IPS DF 6.9 (cell line): ENCODE data around the gene ZDHHC6.
"Not testable (repeated sequence)": the region's sequence is repeated elsewhere in the genome, so short reads cannot be mapped to it uniquely, and the experiment has no call there.

ENCODE experiments used
- DNase-seq: peaks from one replicate; pipeline ENCODE4 v3.0.0-alpha.2; 2013; ENCODE audit warnings: low read depth, low spot score
- H3K27ac ChIP-seq: one replicate; pipeline ENCODE4 v1.5.1; 2013; ENCODE audit warnings: low read length, control low read depth
- H3K27me3 ChIP-seq: 2 replicates; pipeline ENCODE4 v1.6.1; 2013; ENCODE audit warnings: mild to moderate bottlenecking, low read length; ENCODE audit not compliant: control insufficient read depth, insufficient read depth
- H3K36me3 ChIP-seq: 2 replicates; pipeline ENCODE4 v1.6.1; 2013; ENCODE audit warnings: low read length; ENCODE audit not compliant: control insufficient read depth, insufficient read depth
- H3K4me1 ChIP-seq: 2 replicates; pipeline ENCODE4 v1.6.1; 2013; ENCODE audit warnings: low read length; ENCODE audit not compliant: control insufficient read depth, insufficient read depth
- H3K4me3 ChIP-seq: 2 replicates; pipeline ENCODE4 v1.5.1; 2013; ENCODE audit warnings: mild to moderate bottlenecking, low read length
- H3K9me3 ChIP-seq: 2 replicates; pipeline ENCODE4 v1.6.1; 2013; ENCODE audit warnings: low read length, inconsistent platforms; ENCODE audit not compliant: control insufficient read depth, insufficient read depth
- WGBS: extraction: QIAGEN DNeasy Blood & Tissue Kit; methylation state at CpG from one replicate; pipeline ENCODE4 v1.1.7; 2013; ENCODE audit warnings: mixed read lengths, missing lambda C conversion rate; ENCODE audit not compliant: insufficient read length, insufficient coverage; 5-methylcytosine and 5-hydroxymethylcytosine counted together

Gene ZDHHC6

DNA sequence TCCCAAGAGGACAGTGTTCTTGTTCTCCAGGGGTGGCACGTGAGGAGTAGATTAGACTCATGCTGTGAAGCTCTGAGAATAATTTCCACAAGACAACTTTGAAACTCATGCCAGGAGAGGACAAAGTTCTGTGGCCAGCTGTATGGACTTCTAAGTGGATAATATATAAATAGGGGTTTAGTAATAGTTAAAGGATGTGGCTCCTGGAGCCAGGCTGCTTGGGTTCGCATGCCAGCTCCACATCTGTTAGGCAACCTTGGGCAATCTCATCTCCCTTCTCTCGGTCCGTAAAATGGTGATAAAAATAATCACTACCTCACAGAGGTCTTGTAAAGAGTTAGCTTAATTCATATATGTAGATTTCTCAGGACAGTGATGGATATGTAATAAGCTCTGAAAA lies 37.0 kb downstream of the ZDHHC6 start:
- Histone ChIP-seq H3K4me3 (no peak overlapping the region), H3K27ac (no peak overlapping the region), H3K9me3 (no peaks in the 10 kb centered on the region), H3K4me1 (no peaks in the 10 kb centered on the region), H3K36me3 (no peaks in the 10 kb centered on the region), H3K27me3 (no peaks in the 10 kb centered on the region)
- WGBS, result no CpG with 5 or more reads among the region's 4 CpGs
- no peak for DNase-seq

DNA sequence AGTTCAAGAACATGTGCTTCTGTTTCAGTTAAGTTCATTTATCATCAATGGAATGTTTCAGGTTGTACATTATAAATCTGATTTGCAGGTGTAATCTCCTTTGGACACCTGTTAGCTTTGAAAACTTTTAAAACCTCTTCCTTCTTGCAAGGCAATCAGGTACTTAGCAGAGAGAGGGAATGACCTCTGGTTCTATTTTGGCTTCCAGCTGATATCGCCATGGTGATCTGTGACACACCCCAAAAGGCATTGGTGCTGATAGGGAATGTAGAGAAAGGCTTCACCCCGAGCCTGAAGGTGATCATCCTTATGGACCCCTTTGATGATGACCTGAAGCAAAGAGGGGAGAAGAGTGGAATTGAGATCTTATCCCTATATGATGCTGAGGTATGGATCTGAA lies 37.4 kb downstream of the ZDHHC6 start:
- H3K4me3 ChIP-seq, result no peak overlapping the region
- no peaks in the 10 kb centered on the region for H3K27me3 ChIP-seq
- H3K4me1 ChIP-seq, result no peaks in the 10 kb centered on the region
- no CpG with 5 or more reads among the region's 2 CpGs for WGBS
- no peak for DNase-seq
- H3K27ac ChIP-seq, result no peak overlapping the region
- no peaks in the 10 kb centered on the region for H3K36me3 ChIP-seq
- H3K9me3 ChIP-seq, result no peaks in the 10 kb centered on the region

DNA sequence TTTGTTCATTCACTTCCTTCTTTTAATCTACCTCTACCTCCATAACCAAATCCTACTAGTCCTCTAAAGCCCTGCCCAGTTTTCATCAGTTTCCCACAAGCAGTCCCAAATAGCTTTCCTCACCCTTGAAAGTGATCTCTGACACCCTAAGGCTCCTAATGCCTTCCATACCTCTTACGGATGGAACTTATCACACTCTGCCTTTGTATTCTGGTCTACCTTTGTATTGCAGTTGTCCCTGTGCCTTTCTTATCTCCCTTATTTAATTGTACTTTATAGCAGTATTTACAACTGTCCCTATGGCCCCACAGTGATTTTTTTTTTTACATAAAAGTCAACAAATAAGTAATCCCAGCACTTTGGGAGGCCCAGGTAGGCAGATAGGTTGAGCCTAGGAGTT lies 39.0 kb downstream of the ZDHHC6 start:
- Histone ChIP-seq H3K36me3 (no peaks in the 10 kb centered on the region), H3K27me3 (no peaks in the 10 kb centered on the region), H3K27ac (no peak overlapping the region), H3K9me3 (no peaks in the 10 kb centered on the region), H3K4me3 (no peak overlapping the region), H3K4me1 (no peaks in the 10 kb centered on the region)
- WGBS, result no CpG with 5 or more reads among the region's 1 CpG
- DNase-seq, result no peak

DNA sequence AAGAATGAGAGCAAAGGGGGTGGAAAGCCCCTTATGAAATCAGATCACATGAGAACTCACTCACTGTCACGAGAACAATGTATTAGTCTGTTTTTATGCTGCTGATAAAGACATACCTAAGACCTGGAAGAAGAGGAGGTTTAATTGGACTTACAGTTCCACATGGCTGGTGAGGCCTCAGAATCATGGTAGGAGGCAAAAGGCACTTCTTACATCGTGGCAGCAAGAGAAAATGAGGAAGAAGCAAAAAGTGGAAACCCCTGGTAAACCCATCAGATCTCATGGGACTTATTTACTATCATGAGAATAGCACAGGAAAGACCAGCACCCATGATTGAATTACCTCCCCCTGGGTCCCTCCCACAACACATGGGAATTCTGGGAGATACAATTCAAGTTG lies 39.9 kb downstream of the ZDHHC6 start:
- not testable (repeated sequence) for DNase-seq, H3K4me1 ChIP-seq

GRCh38 chr10:112404617-112405016 lies 42.1 kb downstream of the ZDHHC6 start:
- no peaks in the 10 kb centered on the region for H3K9me3 ChIP-seq
- H3K27ac ChIP-seq, result no peak overlapping the region
- H3K36me3 ChIP-seq, result no peaks in the 10 kb centered on the region
- no peak overlapping the region for H3K4me3 ChIP-seq
- no peak for DNase-seq
- no peaks in the 10 kb centered on the region for H3K4me1 ChIP-seq
- H3K27me3 ChIP-seq, result no peaks in the 10 kb centered on the region
- no CpG with 5 or more reads among the region's 3 CpGs for WGBS

More for the DNA sequence above, 39.9 kb downstream of the ZDHHC6 start:
- H3K27ac ChIP-seq, H3K27me3 ChIP-seq, H3K9me3 ChIP-seq, H3K4me3 ChIP-seq, H3K36me3 ChIP-seq: not testable (repeated sequence)
- no CpG with 5 or more reads among the region's 2 CpGs for WGBS

GRCh38 chr10:112402917-112403316 lies 43.8 kb downstream of the ZDHHC6 start:
- no peak overlapping the region for H3K4me3 ChIP-seq
- no CpG with 5 or more reads among the region's 2 CpGs for WGBS
- H3K27me3 ChIP-seq, result no peaks in the 10 kb centered on the region
- no peak overlapping the region for H3K27ac ChIP-seq
- DNase-seq, result no peak
- no peaks in the 10 kb centered on the region for H3K9me3 ChIP-seq
- no peaks in the 10 kb centered on the region for H3K4me1 ChIP-seq
- H3K36me3 ChIP-seq, result no peaks in the 10 kb centered on the region

DNA sequence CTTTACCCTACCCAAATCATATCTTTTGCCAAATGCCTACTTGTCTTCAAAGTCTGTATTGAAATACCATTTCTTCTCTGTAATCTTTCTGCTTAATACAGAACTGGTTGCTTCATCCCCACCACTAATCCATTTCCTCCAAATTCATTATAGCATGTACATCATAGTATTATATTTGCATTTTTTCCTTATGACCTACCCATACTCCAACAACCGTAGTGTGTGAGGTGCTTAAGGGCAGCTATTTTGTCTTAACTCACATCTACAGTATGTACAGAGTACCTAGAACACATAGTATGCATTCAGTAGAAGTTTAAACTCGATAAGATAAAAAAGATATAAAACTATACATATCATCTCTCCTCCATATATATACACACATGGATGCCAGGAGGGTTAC lies 49.1 kb downstream of the ZDHHC6 start:
- H3K27me3 ChIP-seq, result no peaks in the 10 kb centered on the region
- no CpG with 5 or more reads among the region's 2 CpGs for WGBS

GRCh38 chr10:112395809-112396530 lies 50.7 kb downstream of the ZDHHC6 start:
- DNase-seq, result no peak
- 100% methylated on average over 1 of the region's 5 CpGs for WGBS
- Histone ChIP-seq H3K36me3 (no peaks in the 10 kb centered on the region), H3K4me1 (no peaks in the 10 kb centered on the region), H3K27me3 (no peaks in the 10 kb centered on the region), H3K4me3 (no peak overlapping the region), H3K9me3 (no peaks in the 10 kb centered on the region), H3K27ac (no peak overlapping the region)

More for the DNA sequence above, 49.1 kb downstream of the ZDHHC6 start:
- no peak for DNase-seq
- no peak overlapping the region for H3K4me3 ChIP-seq
- no peak overlapping the region for H3K27ac ChIP-seq
- H3K9me3 ChIP-seq, result no peaks in the 10 kb centered on the region
- H3K36me3 ChIP-seq, result no peaks in the 10 kb centered on the region
- no peaks in the 10 kb centered on the region for H3K4me1 ChIP-seq

- H3K27ac ChIP-seq, result no peak overlapping the region
- WGBS, result no CpG with 5 or more reads among the region's 5 CpGs
- no peak overlapping the region for H3K4me3 ChIP-seq
- no peaks in the 10 kb centered on the region for H3K36me3 ChIP-seq
- H3K4me1 ChIP-seq, result no peaks in the 10 kb centered on the region
- no peak for DNase-seq
- H3K9me3 ChIP-seq, result no peaks in the 10 kb centered on the region
- no peaks in the 10 kb centered on the region for H3K27me3 ChIP-seq
Observed at GRCh38 chr10:112394475-112394875, 52.2 kb downstream of the ZDHHC6 start.

- no peak for DNase-seq
- no peak overlapping the region for H3K4me3 ChIP-seq
- H3K27ac ChIP-seq, result no peak overlapping the region
- no peaks in the 10 kb centered on the region for H3K27me3 ChIP-seq
- no peaks in the 10 kb centered on the region for H3K4me1 ChIP-seq
- no peaks in the 10 kb centered on the region for H3K36me3 ChIP-seq
- no peaks in the 10 kb centered on the region for H3K9me3 ChIP-seq
- no CpG with 5 or more reads among the region's 2 CpGs for WGBS
Observed at GRCh38 chr10:112393827-112394226, 52.9 kb downstream of the ZDHHC6 start.

GRCh38 chr10:112393341-112393740 lies 53.4 kb downstream of the ZDHHC6 start:
- DNase-seq, result no peak
- Histone ChIP-seq H3K27me3 (no peaks in the 10 kb centered on the region), H3K9me3 (no peaks in the 10 kb centered on the region), H3K4me3 (no peak overlapping the region), H3K27ac (no peak overlapping the region), H3K4me1 (no peaks in the 10 kb centered on the region), H3K36me3 (no peaks in the 10 kb centered on the region)
- WGBS, result no CpG with 5 or more reads among the region's 1 CpG
